H1 (cell line): Measurements from ENCODE around the gene TLK2.
"Not testable (repeated sequence)": the region's sequence is repeated elsewhere in the genome, so short reads cannot be mapped to it uniquely, and the experiment has no call there.

Experiments used
- ASH2L ChIP-seq: fragments of 200-600, 300-600 bp; sonication (generic); IDR thresholded peaks from one replicate; pipeline ENCODE4 v1.7.1; 2017; ENCODE audit warnings: low read length
- CREB1 ChIP-seq: IDR thresholded peaks from 2 replicates; pipeline ENCODE4 v1.6.1; 2012; ENCODE audit warnings: inconsistent platforms
- EGR1 ChIP-seq: IDR thresholded peaks from 2 replicates; pipeline ENCODE4 v1.6.1; 2011; ENCODE audit warnings: low read depth, low read length, borderline replicate concordance
- EP300 ChIP-seq, 2 experiments: IDR thresholded peaks; 1 replicate in 1 of 2; 2 replicates in 1 of 2; pipeline ENCODE4 v1.6.1; 2011 to 2012; ENCODE audit warnings: low read depth in 2 of 2, low read length in 2 of 2, mild to moderate bottlenecking in 2 of 2, borderline replicate concordance in 1 of 2, inconsistent platforms in 1 of 2, moderate library complexity in 1 of 2
- GABPA ChIP-seq: IDR thresholded peaks from 2 replicates; pipeline ENCODE4 v1.6.1; 2011; ENCODE audit warnings: mild to moderate bottlenecking, low read length, moderate library complexity, borderline replicate concordance; ENCODE audit not compliant: insufficient read depth
- KDM1A ChIP-seq: fragments of 200-600, 300-600 bp; sonication (generic); IDR thresholded peaks from 2 replicates; pipeline ENCODE4 v1.7.1; 2016; ENCODE audit warnings: mild to moderate bottlenecking, low read length, borderline replicate concordance
- KDM4A ChIP-seq: IDR thresholded peaks from one replicate; pipeline ENCODE4 v1.7.1; 2012; ENCODE audit warnings: low read depth, mild to moderate bottlenecking, moderate library complexity, low read length, inconsistent platforms; ENCODE audit not compliant: severe bottlenecking
- MAFK ChIP-seq: IDR thresholded peaks from 2 replicates; pipeline ENCODE4 v1.6.1; 2012; ENCODE audit warnings: low read depth, mild to moderate bottlenecking, improper control_type of control experiment, low read length
- POLR2A ChIP-seq, 2 experiments: IDR thresholded peaks; 1 replicate in 1 of 2; 2 replicates in 1 of 2; pipeline ENCODE4 v1.6.1; 2011; ENCODE audit warnings: low read depth in 2 of 2, low read length in 2 of 2, mild to moderate bottlenecking in 2 of 2; ENCODE audit errors: control extremely low read depth in 1 of 2
- RAD21 ChIP-seq, 2 experiments: IDR thresholded peaks in 1 of 2; conservative IDR thresholded peaks in 1 of 2; 2 replicates each; pipeline ENCODE4 v1.6.1; 2011; ENCODE audit warnings: low read depth in 2 of 2, low read length in 2 of 2, improper control_type of control experiment in 1 of 2, inconsistent platforms in 1 of 2, mild to moderate bottlenecking in 1 of 2, moderate library complexity in 1 of 2
- RFX5 ChIP-seq: IDR thresholded peaks from 2 replicates; pipeline ENCODE4 v1.6.1; 2011; ENCODE audit warnings: low read depth, low read length, improper control_type of control experiment, borderline replicate concordance
- SUZ12 ChIP-seq: fragments of 200-600 bp; sonication (generic); IDR thresholded peaks from 2 replicates; pipeline ENCODE4 v1.6.1; 2012; ENCODE audit warnings: mild to moderate bottlenecking, inconsistent platforms, low read length, moderate library complexity, mixed read lengths
- YY1 ChIP-seq: IDR thresholded peaks from 2 replicates; pipeline ENCODE4 v1.6.1; 2011; ENCODE audit warnings: low read depth, mild to moderate bottlenecking, low read length
- TF ChIP-seq, protein P1 (sequence below), 3 experiments: IDR thresholded peaks; 1 replicate in 2 of 3; 2 replicates in 1 of 3; pipeline versions ENCODE4 v1.5.1 to v1.6.1; 2011; ENCODE audit warnings: low read length in 3 of 3, mild to moderate bottlenecking in 3 of 3, inconsistent platforms in 2 of 3, low read depth in 1 of 3, moderate library complexity in 1 of 3; ENCODE audit not compliant: insufficient read depth in 1 of 3; ENCODE audit errors: control extremely low read depth in 1 of 3

DNA sequence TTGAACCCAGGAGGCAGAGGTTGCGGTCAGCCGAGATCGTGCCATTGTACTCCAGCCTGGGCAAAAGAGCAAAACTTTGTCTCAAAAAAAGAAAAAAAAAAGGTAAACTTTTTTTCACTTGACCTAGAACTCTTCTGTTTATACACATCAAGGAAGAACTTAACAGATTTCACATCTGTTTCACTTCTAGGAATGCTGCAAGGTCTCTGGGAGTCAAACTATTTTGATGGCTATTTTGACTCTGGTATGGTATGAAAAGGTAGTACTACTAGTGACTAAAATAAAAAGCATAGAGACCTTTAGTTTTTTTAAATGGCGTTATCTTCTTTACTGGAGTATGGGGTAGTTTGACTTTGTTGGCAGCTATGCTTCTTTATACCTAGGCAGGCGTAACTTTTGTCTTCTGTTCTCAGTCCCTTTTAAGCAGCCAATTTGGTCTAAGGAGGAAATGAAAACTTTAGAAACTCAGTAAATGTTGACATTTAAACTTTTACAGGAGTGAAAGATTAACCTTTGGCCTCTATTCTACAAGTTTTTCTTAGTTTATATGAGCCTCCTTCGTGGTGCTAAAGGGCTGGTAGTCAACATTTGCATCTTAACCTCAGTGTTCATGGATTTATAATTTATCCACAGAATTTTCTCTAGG is 28.7 kb downstream of the TLK2 start:
- TF ChIP-seq, protein P1, sequence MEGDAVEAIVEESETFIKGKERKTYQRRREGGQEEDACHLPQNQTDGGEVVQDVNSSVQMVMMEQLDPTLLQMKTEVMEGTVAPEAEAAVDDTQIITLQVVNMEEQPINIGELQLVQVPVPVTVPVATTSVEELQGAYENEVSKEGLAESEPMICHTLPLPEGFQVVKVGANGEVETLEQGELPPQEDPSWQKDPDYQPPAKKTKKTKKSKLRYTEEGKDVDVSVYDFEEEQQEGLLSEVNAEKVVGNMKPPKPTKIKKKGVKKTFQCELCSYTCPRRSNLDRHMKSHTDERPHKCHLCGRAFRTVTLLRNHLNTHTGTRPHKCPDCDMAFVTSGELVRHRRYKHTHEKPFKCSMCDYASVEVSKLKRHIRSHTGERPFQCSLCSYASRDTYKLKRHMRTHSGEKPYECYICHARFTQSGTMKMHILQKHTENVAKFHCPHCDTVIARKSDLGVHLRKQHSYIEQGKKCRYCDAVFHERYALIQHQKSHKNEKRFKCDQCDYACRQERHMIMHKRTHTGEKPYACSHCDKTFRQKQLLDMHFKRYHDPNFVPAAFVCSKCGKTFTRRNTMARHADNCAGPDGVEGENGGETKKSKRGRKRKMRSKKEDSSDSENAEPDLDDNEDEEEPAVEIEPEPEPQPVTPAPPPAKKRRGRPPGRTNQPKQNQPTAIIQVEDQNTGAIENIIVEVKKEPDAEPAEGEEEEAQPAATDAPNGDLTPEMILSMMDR (IDR thresholded peaks at IDR 0.05; ENCODE audit: control extremely low read depth in 1 of 3, insufficient read depth in 1 of 3, low read depth in 1 of 3, low read length in 3 of 3), result not testable (repeated sequence)
- not testable (repeated sequence) for TF ChIP-seq POLR2A (IDR thresholded peaks at IDR 0.05; ENCODE audit: control extremely low read depth in 1 of 2, low read depth in 2 of 2, low read length in 2 of 2); RAD21 (IDR thresholded peaks at IDR 0.05 in 1 of 2, conservative IDR thresholded peaks at IDR 0.05 in 1 of 2; ENCODE audit: low read depth in 2 of 2, low read length in 2 of 2); SUZ12; KDM1A; RFX5; YY1; EP300 (IDR thresholded peaks at IDR 0.05; ENCODE audit: borderline replicate concordance in 1 of 2, low read depth in 2 of 2, low read length in 2 of 2); EGR1; CREB1; GABPA; ASH2L; KDM4A; MAFK
